ENCODE data around the gene GARIN5A. TPM values are rescaled to one million over a fixed set of nuclear protein-coding genes. Genes with fewer than 3 reads are reported as not detected.
A peak's percentile ranks its signal among the peaks of the same experiment; 100 is the strongest.

GARIN5A gene
- total RNA-seq: 1 to 10 TPM; 1.2 to 4.3 (median 2.0) TPM
- polyA plus RNA-seq: 1 to 10 TPM; 1.5 to 1.8 TPM
- long read RNA-seq, donor 1, partial matches to known transcripts: 0 of 2 reads
- long read RNA-seq, donor 1, other reads (novel, unspliced or antisense): 0 of 2 reads
- long read RNA-seq, donor 2, partial matches to known transcripts: 0 of 1 reads
- long read RNA-seq, donor 2, other reads (novel, unspliced or antisense): 0 of 1 reads
- long read RNA-seq, donor 3, partial matches to known transcripts: 0 of 1 reads
- long read RNA-seq, donor 3, other reads (novel, unspliced or antisense): 0 of 1 reads

DNA sequence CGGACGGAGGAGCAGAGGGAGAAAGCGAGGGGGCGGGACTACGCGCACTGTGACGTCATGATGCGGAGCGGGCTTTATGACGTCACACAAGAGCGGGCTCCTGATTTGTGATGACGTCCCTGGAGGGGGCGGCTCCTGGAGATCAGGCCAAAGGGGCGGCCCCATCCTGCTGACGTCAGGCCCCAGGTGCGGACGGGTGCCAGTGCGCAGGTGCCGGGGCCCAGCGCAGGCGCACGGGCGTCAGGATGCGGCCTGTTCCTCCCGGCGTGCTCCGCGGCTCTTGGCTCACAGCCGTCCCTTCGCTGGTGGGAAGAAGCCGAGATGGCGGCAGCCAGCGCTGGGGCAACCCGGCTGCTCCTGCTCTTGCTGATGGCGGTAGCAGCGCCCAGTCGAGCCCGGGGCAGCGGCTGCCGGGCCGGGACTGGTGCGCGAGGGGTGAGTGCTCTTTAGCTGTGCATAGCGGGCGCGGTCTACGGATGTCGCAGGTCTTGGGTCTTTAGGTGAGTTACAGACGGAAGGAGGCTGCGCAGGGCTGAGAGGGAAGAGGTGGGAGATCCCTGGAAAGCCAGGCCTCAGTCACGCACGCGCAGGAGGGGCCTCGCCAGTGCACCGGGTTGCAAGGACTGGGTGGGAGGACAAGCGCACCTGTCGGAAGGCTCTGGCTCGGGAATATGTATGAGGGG is at the start of gene GARIN5A, which contains the start of gene EMC10:
TSS of gene GARIN5A (minus strand) at position 625 of the 683 bp plus-strand sequence. CDS start at position 165, 460 bp downstream.
TSS of gene EMC10 (plus strand) at position 284 of the 683 bp plus-strand sequence. CDS start at position 322, 38 bp downstream.
- H3K9me3 ChIP-seq: no peaks in the 10 kb centered on the region
- peak within 1 kb of the TSS; percentile 72 to 100 (median 90) for H3K4me3 ChIP-seq
- TF ChIP-seq, protein P1, sequence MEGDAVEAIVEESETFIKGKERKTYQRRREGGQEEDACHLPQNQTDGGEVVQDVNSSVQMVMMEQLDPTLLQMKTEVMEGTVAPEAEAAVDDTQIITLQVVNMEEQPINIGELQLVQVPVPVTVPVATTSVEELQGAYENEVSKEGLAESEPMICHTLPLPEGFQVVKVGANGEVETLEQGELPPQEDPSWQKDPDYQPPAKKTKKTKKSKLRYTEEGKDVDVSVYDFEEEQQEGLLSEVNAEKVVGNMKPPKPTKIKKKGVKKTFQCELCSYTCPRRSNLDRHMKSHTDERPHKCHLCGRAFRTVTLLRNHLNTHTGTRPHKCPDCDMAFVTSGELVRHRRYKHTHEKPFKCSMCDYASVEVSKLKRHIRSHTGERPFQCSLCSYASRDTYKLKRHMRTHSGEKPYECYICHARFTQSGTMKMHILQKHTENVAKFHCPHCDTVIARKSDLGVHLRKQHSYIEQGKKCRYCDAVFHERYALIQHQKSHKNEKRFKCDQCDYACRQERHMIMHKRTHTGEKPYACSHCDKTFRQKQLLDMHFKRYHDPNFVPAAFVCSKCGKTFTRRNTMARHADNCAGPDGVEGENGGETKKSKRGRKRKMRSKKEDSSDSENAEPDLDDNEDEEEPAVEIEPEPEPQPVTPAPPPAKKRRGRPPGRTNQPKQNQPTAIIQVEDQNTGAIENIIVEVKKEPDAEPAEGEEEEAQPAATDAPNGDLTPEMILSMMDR (IDR thresholded peaks at IDR 0.05): no peak
- intact Hi-C loops (cut with DNase I): loop anchor here in 2 of 10 donors (2.0 to 5.0 kb wide), 3 partner anchors 34 to 104 kb away; partner anchors contain the start of genes JOSD2 (in 2 of the 2) and ASPDH (in 1 of the 2)
- peak; percentile 91 to 98 (median 97) for ATAC-seq
- peak within 1 kb of the TSS in 9 of 10 donors; percentile 54 to 89 (median 75) for H3K27ac ChIP-seq
- peaks cover 0 to 34% (median 13%) of the 10 kb centered on the region in 9 donors for H3K36me3 ChIP-seq
- DNase-seq: peak; percentile 91 to 92
- peaks cover 5 to 25% (median 19%) of the 10 kb centered on the region in 9 donors for H3K4me1 ChIP-seq
- H3K27me3 ChIP-seq: no peaks in the 10 kb centered on the region
- WGBS, 2 donors: 1 to 2% methylated on average over 58 of the region's 58 CpGs

DNA sequence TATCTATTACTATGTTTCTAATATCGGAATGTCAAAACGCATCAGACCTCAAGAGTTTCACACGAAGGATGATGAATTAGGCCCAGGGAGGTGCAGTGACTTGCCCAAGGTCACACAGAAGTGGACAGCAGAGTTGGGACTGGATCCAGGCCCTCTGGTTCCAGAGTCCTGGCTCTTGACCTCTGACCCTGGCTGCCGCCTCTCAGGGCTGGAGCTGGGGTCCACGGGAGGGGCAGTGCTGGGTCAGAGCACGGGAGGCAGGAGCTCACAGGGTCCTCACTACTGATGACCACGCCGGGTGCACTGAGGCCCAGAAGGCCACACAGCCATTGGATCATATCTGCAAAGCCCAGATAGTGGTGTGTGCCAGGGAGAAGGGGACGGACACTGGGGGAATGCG is 46.2 kb upstream of the GARIN5A start:
- Histone ChIP-seq H3K27ac (no peak overlapping the region), H3K4me3 (no peak overlapping the region), H3K4me1 (no peaks in the 10 kb centered on the region), H3K27me3 (no peaks in the 10 kb centered on the region), H3K9me3 (no peaks in the 10 kb centered on the region), H3K36me3 (no peaks in the 10 kb centered on the region)
- TF ChIP-seq, protein P1 (IDR thresholded peaks at IDR 0.05): no peak
- DNase-seq: no peak
- ATAC-seq: no peak
- intact Hi-C loops (cut with DNase I): no loop called here
- 90 to 91% methylated on average over 10 of the region's 10 CpGs for WGBS, 2 donors

DNA sequence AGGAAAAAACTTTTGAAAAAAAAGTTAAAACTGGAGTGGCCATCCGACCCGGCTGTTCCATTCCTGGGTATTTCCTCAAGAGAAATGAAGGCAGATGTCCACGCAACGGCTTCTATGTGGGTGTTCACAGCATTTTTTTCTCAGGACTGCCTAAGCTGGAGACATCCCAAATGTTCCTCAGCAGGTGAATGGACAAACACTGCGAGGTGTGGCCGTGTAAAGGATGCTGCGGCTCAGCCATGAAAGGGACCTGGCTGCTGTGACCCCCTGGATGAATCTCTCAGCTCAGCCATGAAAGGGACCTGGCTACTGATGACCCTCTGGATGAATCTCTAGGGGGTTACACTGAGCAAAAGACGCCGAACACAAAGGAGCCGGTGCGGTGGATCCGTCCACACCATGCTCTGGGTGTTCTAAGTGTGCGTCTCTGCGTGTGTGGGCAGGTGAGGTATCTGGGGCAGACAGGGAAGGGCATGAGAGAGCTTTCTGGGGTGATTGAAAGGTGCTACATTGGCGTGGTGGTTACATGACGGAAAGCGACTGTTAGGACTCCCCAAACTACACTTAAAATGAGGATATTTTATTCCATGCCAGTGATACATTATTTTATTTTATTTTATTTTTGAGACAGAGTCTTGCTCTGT is 44.3 kb upstream of the GARIN5A start:
- 86 to 88% methylated on average over 17 of the region's 17 CpGs for WGBS, 2 donors
- Histone ChIP-seq H3K27ac (no peak overlapping the region), H3K27me3 (peaks cover 0 to 10% (median 0%) of the 10 kb centered on the region in 7 donors), H3K4me1 (no peaks in the 10 kb centered on the region), H3K4me3 (no peak overlapping the region), H3K9me3 (no peaks in the 10 kb centered on the region), H3K36me3 (no peaks in the 10 kb centered on the region)
- intact Hi-C loops (cut with DNase I): no loop called here
- DNase-seq (no peak), ATAC-seq (no peak)
- TF ChIP-seq, protein P1 (IDR thresholded peaks at IDR 0.05): no peak

DNA sequence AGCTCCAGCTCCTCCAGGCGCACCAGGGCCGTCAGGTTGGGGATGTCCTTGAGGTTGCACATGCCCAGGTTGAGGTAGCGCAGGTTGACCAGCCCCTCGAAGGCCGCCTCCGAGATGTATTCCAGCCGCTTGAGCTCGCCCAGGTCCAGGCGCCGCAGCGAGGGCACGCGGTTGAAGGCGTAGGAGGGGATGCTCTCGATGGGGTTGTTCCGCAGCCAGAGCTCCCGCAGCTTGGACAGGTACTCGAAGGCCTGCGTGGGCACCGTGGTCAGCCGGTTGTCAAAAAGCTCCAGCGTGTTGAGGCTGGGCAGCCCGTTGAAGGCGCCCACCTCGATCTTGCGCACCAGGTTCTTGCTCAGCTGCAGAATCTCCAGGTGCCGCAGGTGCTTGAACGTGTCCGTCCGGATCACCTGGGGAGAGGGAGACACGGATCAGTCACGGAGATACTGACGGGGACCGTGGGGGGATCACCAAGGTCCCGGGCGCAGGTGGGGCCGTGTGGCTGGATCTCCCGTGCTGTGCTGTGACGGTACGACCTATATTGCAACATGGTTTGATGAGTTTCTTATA is 42.4 kb upstream of the GARIN5A start:
- intact Hi-C loops (cut with DNase I): loop anchor here in 1 of 10 donors (10.0 kb wide), 1 partner anchor 286 kb away; no protein-coding TSS in a partner anchor
- H3K4me1 ChIP-seq: no peaks in the 10 kb centered on the region
- ATAC-seq: no peak
- no peak overlapping the region for H3K27ac ChIP-seq
- no peak for DNase-seq
- no peak overlapping the region for H3K4me3 ChIP-seq
- H3K9me3 ChIP-seq: no peaks in the 10 kb centered on the region
- H3K27me3 ChIP-seq: peaks cover 0 to 13% (median 0%) of the 10 kb centered on the region in 7 donors
- H3K36me3 ChIP-seq: no peaks in the 10 kb centered on the region
- WGBS, 2 donors: 97 to 98% methylated on average over 40 of the region's 40 CpGs
- TF ChIP-seq, protein P1 (IDR thresholded peaks at IDR 0.05): no peak
